ENCODE data around the gene BCDIN3D. TPM values are rescaled to one million over a fixed set of nuclear protein-coding genes. Genes with fewer than 3 reads are reported as not detected.
"Not testable (repeated sequence)": the region's sequence is repeated elsewhere in the genome, so short reads cannot be mapped to it uniquely, and the experiment has no call there.

The BCDIN3D gene
- total RNA-seq, 1 experiment from 2014 or later = 4.7 TPM

- no peak for DNase-seq (ENCODE audit: low read depth)
Observed at GRCh38 chr12:49863946-49864797, 21.3 kb upstream of the BCDIN3D start.

GRCh38 chr12:49860921-49861320 is 18.0 kb upstream of the BCDIN3D start:
- not testable (repeated sequence) for DNase-seq (ENCODE audit: low read depth)

GRCh38 chr12:49855890-49856289 is 13.0 kb upstream of the BCDIN3D start:
- not testable (repeated sequence) for DNase-seq (ENCODE audit: low read depth)

- no peak for DNase-seq (ENCODE audit: low read depth)
Observed at GRCh38 chr12:49854976-49855375, 12.1 kb upstream of the BCDIN3D start.

GRCh38 chr12:49853671-49854070 is 10.8 kb upstream of the BCDIN3D start:
- no peak for DNase-seq (ENCODE audit: low read depth)

- DNase-seq (ENCODE audit: low read depth) = no peak
Observed at GRCh38 chr12:49847161-49847560, 4.3 kb upstream of the BCDIN3D start.

- no peak for DNase-seq (ENCODE audit: low read depth)
Observed at GRCh38 chr12:49846032-49846431, 3.1 kb upstream of the BCDIN3D start.

GRCh38 chr12:49843876-49844437 is 1.1 kb upstream of the BCDIN3D start:
- no peak for DNase-seq (ENCODE audit: low read depth)

- DNase-seq (ENCODE audit: low read depth) = no peak
Observed at GRCh38 chr12:49843411-49843810, 505 bp upstream of the BCDIN3D start.

- DNase-seq (ENCODE audit: low read depth) = peak; percentile 24
Observed at GRCh38 chr12:49838973-49839633, 3.8 kb downstream of the BCDIN3D start.

- peak; percentile 29 for DNase-seq (ENCODE audit: low read depth)
Observed at GRCh38 chr12:49832836-49833421, 10.0 kb downstream of the BCDIN3D start.

GRCh38 chr12:49831717-49832116 is 11.2 kb downstream of the BCDIN3D start:
- DNase-seq (ENCODE audit: low read depth) = no peak

- peak; percentile 99 for DNase-seq (ENCODE audit: low read depth)
Observed at GRCh38 chr12:49828133-49829091, 14.5 kb downstream of the BCDIN3D start, which contains the start of gene NCKAP5L. TSS of gene NCKAP5L (minus strand) at chr12:49828413. CDS start at chr12:49804044, 24,369 bp downstream.

GRCh38 chr12:49827401-49828099 is 15.4 kb downstream of the BCDIN3D start:
- DNase-seq (ENCODE audit: low read depth) = peak; percentile 71

GRCh38 chr12:49827051-49827400 is 15.9 kb downstream of the BCDIN3D start:
- no peak for DNase-seq (ENCODE audit: low read depth)

- peak; percentile 25 for DNase-seq (ENCODE audit: low read depth)
Observed at GRCh38 chr12:49825971-49826421, 16.9 kb downstream of the BCDIN3D start.

- peak; percentile 27 for DNase-seq (ENCODE audit: low read depth)
Observed at GRCh38 chr12:49825360-49825970, 17.4 kb downstream of the BCDIN3D start.

- DNase-seq (ENCODE audit: low read depth) = peak; percentile 38
Observed at GRCh38 chr12:49824895-49825294, 18.0 kb downstream of the BCDIN3D start.

GRCh38 chr12:49824416-49824815 is 18.5 kb downstream of the BCDIN3D start:
- no peak for DNase-seq (ENCODE audit: low read depth)

- no peak for DNase-seq (ENCODE audit: low read depth)
Observed at GRCh38 chr12:49823951-49824350, 19.0 kb downstream of the BCDIN3D start.

All from Daoy (cell line).